H1 (cell line): Measurements from ENCODE around the gene ZNF599.
A peak's percentile ranks its signal among the peaks of the same experiment; 100 is the strongest.

ENCODE experiments used
- CHD7 ChIP-seq: fragments of 300-600 bp; sonication (generic); IDR thresholded peaks from 2 replicates; pipeline ENCODE4 v1.7.1; 2012; ENCODE audit warnings: low read length, moderate library complexity, mild to moderate bottlenecking, inconsistent platforms; ENCODE audit not compliant: insufficient replicate concordance
- MAX ChIP-seq: IDR thresholded peaks from 2 replicates; pipeline ENCODE4 v1.6.1; 2012; ENCODE audit warnings: inconsistent platforms

GRCh38 chr19:34733266-34733745 lies 39.7 kb downstream of the ZNF599 start:
- peak; percentile 70; the same call in 1 of the 2 replicates for TF ChIP-seq MAX
- TF ChIP-seq CHD7, result no peak
